Fibroblast of lung (primary cell): Measurements from ENCODE around the gene NFKBIB. TPM values are rescaled to one million over a fixed set of nuclear protein-coding genes. Genes with fewer than 3 reads are reported as not detected.

Experiments used
- DNase-seq, 2 donors: peaks; one replicate each; pipeline versions ENCODE4 v3.0.0 to v3.0.0-alpha.2; 2010; ENCODE audit warnings: low read depth in 2 of 2
- H2AFZ ChIP-seq: 2 replicates; pipeline ENCODE4 v1.5.1; 2012; ENCODE audit warnings: low read length, control low read depth, inconsistent platforms
- H3K27ac ChIP-seq: 2 replicates; pipeline ENCODE4 v1.5.1; 2011; ENCODE audit warnings: low read length, control low read depth; ENCODE audit not compliant: insufficient read depth
- H3K27me3 ChIP-seq: 2 replicates; pipeline ENCODE4 v1.5.1; 2011; ENCODE audit warnings: mild to moderate bottlenecking, low read length; ENCODE audit not compliant: control insufficient read depth, insufficient read depth
- H3K36me3 ChIP-seq: 2 replicates; pipeline ENCODE4 v1.5.1; 2011; ENCODE audit warnings: low read length; ENCODE audit not compliant: control insufficient read depth, insufficient read depth
- H3K4me1 ChIP-seq: 2 replicates; pipeline ENCODE4 v1.5.1; 2011; ENCODE audit warnings: low read length; ENCODE audit not compliant: control insufficient read depth, insufficient read depth; ENCODE audit errors: extremely low read depth
- H3K4me2 ChIP-seq: 2 replicates; pipeline ENCODE4 v1.5.1; 2011; ENCODE audit warnings: low read length, control low read depth; ENCODE audit not compliant: insufficient read depth; ENCODE audit errors: extremely low read depth
- H3K4me3 ChIP-seq, 4 experiments: fragments of 200-600 bp in 1 of 4; sonication (generic) in 1 of 4; replicated peaks in 1 of 4; 2 replicates each; pipeline ENCODE4 v1.5.1; 2011 to 2016; ENCODE audit warnings: low read length in 4 of 4, low read depth in 3 of 4, mild to moderate bottlenecking in 3 of 4, control low read depth in 2 of 4, inconsistent platforms in 1 of 4, mixed read lengths in 1 of 4; ENCODE audit not compliant: insufficient read depth in 1 of 4; ENCODE audit errors: control extremely low read depth in 1 of 4
- H3K79me2 ChIP-seq: 2 replicates; pipeline ENCODE4 v1.5.1; 2012; ENCODE audit warnings: mild to moderate bottlenecking, low read length, inconsistent platforms; ENCODE audit not compliant: control insufficient read depth, insufficient read depth
- H3K9ac ChIP-seq: 2 replicates; pipeline ENCODE4 v1.5.1; 2011; ENCODE audit warnings: mild to moderate bottlenecking, low read length, control low read depth; ENCODE audit not compliant: insufficient read depth
- H3K9me3 ChIP-seq: 2 replicates; pipeline ENCODE4 v1.5.1; 2012; ENCODE audit warnings: low read depth, low read length; ENCODE audit not compliant: control insufficient read depth, insufficient read depth
- H4K20me1 ChIP-seq: 2 replicates; pipeline ENCODE4 v1.5.1; 2011; ENCODE audit warnings: low read length; ENCODE audit not compliant: control insufficient read depth, insufficient read depth; ENCODE audit errors: extremely low read depth
- EZH2 ChIP-seq: IDR thresholded peaks from 2 replicates; pipeline ENCODE4 v1.5.1; 2012; ENCODE audit warnings: low read length, control low read depth, mild to moderate bottlenecking; ENCODE audit errors: missing control alignments
- polyA plus RNA-seq, 2 donors: library from polyadenylated mRNA; depleted of rRNA in 1 of 2; stranded (reverse) in 1 of 2; unstranded in 1 of 2; fragments of >200 nt; gene quantifications; 2 replicates each; pipeline ENCODE4 v1.2.1, GENCODE V29; 2011 to 2012; ENCODE audit warnings: missing spikeins in 1 of 2
- total RNA-seq: library from RNA; depleted of rRNA; stranded (reverse); fragments of >200 nt; gene quantifications from 2 replicates; pipeline ENCODE4 v1.2.1, GENCODE V29; 2014
- TF ChIP-seq, protein P1 (sequence below), 2 donors: IDR thresholded peaks in 1 of 2; conservative IDR thresholded peaks in 1 of 2; 1 replicate in 1 of 2; 2 replicates in 1 of 2; pipeline ENCODE4 v1.5.1; 2011 to 2012; ENCODE audit warnings: low read length in 2 of 2, control low read depth in 1 of 2, inconsistent platforms in 1 of 2, low read depth in 1 of 2, mild to moderate bottlenecking in 1 of 2

NFKBIB gene
- total and polyA plus RNA-seq, 2 donors (not counting 1 experiment from before 2014, with no cell fraction given), result 8.3 to 10.9 TPM

DNA sequence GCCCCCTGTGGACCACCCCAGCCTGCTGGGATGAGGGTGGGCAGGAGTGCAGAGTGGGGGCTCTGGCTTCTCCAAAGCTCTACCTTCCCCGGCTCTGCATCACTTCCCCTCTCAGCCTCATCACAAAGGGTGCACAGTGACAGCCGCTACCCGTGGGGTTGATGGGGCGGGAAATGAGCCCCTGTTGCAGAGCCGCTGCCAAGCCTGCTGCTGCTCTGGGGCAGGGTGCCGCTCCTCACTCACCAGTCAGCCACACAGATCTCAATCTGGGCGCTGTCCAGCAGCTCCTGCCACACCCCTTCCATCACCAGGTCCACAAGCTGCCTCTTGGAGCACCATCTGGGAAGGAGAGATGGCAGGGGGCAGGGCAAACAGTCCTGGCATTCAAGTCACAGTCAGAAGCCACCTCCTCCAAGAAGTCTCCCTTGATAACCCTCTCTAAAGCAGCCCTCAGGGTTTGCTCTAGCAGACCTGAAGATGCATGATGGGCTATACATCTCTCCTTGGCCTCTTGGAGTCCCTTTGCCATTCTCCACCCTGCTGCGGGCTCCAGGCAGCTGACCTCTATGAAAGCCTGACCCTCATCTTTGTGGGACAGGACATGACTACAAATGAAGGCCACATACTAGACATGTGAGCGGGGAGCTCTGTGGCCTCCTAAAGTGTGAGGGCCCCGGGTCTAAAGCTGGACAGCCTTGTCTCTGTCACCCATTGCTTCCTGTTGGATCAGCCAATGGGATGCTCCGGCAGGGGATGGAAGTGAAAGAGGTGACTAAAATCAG lies 46.7 kb downstream of the NFKBIB start:
- H3K4me1 ChIP-seq, result no peaks in the 10 kb centered on the region
- no peak overlapping the region for H3K27ac ChIP-seq
- H3K9me3 ChIP-seq, result no peaks in the 10 kb centered on the region
- no peak overlapping the region for H3K9ac ChIP-seq
- H4K20me1 ChIP-seq, result no peaks in the 10 kb centered on the region
- DNase-seq, result no peak
- H3K79me2 ChIP-seq, result no peaks in the 10 kb centered on the region
- no peak overlapping the region for H3K4me3 ChIP-seq
- no peaks in the 10 kb centered on the region for H3K27me3 ChIP-seq
- peaks cover 4% of the 10 kb centered on the region for H3K36me3 ChIP-seq
- no peak overlapping the region for H3K4me2 ChIP-seq
- no peak overlapping the region for H2AFZ ChIP-seq
- TF ChIP-seq, protein P1, sequence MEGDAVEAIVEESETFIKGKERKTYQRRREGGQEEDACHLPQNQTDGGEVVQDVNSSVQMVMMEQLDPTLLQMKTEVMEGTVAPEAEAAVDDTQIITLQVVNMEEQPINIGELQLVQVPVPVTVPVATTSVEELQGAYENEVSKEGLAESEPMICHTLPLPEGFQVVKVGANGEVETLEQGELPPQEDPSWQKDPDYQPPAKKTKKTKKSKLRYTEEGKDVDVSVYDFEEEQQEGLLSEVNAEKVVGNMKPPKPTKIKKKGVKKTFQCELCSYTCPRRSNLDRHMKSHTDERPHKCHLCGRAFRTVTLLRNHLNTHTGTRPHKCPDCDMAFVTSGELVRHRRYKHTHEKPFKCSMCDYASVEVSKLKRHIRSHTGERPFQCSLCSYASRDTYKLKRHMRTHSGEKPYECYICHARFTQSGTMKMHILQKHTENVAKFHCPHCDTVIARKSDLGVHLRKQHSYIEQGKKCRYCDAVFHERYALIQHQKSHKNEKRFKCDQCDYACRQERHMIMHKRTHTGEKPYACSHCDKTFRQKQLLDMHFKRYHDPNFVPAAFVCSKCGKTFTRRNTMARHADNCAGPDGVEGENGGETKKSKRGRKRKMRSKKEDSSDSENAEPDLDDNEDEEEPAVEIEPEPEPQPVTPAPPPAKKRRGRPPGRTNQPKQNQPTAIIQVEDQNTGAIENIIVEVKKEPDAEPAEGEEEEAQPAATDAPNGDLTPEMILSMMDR (conservative IDR thresholded peaks at IDR 0.05 in 1 of 2, IDR thresholded peaks at IDR 0.05 in 1 of 2; ENCODE audit: low read depth in 1 of 2, low read length in 2 of 2), result no peak
- TF ChIP-seq EZH2, result no peak

DNA sequence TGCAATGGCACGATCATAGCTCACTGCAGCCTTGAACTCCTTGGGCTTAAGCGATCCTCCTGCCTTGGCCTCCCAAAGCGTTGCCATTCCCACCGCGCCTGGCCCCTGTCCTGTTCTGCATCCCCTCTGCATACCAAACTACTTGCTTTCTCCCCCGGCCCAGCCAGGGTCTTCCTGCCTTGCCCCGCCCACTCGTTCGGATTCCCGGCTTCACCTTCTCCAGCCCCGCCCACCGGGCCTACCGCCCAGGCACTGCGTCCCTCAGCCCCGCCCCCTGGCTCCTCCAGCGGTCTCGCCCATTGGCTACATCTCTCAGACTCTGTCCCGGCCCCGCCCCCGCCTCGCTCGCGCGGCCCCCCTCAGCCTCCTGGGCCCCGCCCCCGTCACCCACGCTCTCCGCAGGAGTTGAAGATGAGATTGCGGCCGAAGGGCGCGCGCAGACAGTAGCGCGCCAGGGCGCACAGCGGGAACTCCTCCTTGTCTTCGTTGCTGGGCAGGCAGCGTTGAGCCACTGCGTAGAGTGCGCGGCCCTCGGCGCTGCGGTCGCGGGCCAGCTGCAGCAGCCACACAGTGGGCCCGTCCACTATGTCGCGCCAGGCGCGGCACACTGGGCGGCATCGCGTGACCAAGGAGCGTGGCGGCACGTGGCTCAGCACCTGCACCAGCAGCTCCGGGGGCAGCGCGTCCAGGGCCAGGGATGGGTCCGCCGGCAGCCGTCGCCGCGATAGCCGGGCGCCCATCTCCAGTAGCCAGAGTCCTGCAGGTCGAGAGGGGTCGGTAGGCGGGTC lies 50.0 kb downstream of the NFKBIB start:
- Histone ChIP-seq H2AFZ (peak overlapping the region; percentile 33), H3K27ac (no peak overlapping the region), H3K27me3 (no peaks in the 10 kb centered on the region), H3K4me2 (peak overlapping the region; percentile 64), H3K9me3 (no peaks in the 10 kb centered on the region), H3K9ac (no peak overlapping the region), H3K4me1 (no peaks in the 10 kb centered on the region), H3K4me3 (peak overlapping the region in 2 of 4 experiments; percentile 14 to 16), H4K20me1 (no peaks in the 10 kb centered on the region), H3K36me3 (peaks cover 2% of the 10 kb centered on the region), H3K79me2 (no peaks in the 10 kb centered on the region)
- TF ChIP-seq EZH2, result no peak
- TF ChIP-seq, protein P1 (conservative IDR thresholded peaks at IDR 0.05 in 1 of 2, IDR thresholded peaks at IDR 0.05 in 1 of 2; ENCODE audit: low read depth in 1 of 2, low read length in 2 of 2), result no peak
- peak; percentile 60 to 82 for DNase-seq

DNA sequence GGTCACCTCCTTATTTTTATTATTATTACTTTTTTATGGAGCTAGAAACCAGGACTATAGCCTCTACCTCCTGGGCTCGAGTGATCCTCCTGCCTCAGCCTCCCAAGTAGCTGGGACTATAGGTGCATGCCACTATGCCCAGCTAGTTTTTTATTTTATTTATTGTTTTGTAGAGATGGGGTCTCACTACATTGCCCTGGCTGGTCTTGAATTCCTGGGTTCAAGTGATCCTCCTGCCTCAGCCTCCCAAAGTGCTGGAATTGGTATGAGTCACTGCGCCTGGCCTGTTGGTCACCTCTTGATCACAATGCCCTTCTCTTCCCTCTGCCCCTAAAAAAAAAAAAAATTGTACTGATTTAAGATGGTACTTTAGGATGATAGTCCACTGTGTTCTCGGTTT lies 51.4 kb downstream of the NFKBIB start:
- no peak overlapping the region for H3K9ac ChIP-seq

More for the DNA sequence above, 51.4 kb downstream of the NFKBIB start:
- Histone ChIP-seq H3K4me2 (no peak overlapping the region), H3K27me3 (no peaks in the 10 kb centered on the region), H3K27ac (no peak overlapping the region), H3K4me1 (no peaks in the 10 kb centered on the region), H3K79me2 (no peaks in the 10 kb centered on the region), H3K9me3 (no peaks in the 10 kb centered on the region), H3K4me3 (no peak overlapping the region), H4K20me1 (no peaks in the 10 kb centered on the region), H3K36me3 (no peaks in the 10 kb centered on the region), H2AFZ (no peak overlapping the region)
- no peak for TF ChIP-seq EZH2
- TF ChIP-seq, protein P1 (conservative IDR thresholded peaks at IDR 0.05 in 1 of 2, IDR thresholded peaks at IDR 0.05 in 1 of 2; ENCODE audit: low read depth in 1 of 2, low read length in 2 of 2), result no peak
- no peak for DNase-seq
